GM21723 (cell line): ENCODE results near the gene RPL18.
"Not testable (repeated sequence)": the region's sequence is repeated elsewhere in the genome, so short reads cannot be mapped to it uniquely, and the experiment has no call there.

Experiments
- ATAC-seq: cut with Tn5 transposase; IDR thresholded peaks from one replicate; pipeline ENCODE4 v1.9.1; 2021; ENCODE audit warnings: mild to moderate bottlenecking, moderate library complexity; ENCODE audit not compliant: unreplicated experiment

The RPL18 gene

DNA sequence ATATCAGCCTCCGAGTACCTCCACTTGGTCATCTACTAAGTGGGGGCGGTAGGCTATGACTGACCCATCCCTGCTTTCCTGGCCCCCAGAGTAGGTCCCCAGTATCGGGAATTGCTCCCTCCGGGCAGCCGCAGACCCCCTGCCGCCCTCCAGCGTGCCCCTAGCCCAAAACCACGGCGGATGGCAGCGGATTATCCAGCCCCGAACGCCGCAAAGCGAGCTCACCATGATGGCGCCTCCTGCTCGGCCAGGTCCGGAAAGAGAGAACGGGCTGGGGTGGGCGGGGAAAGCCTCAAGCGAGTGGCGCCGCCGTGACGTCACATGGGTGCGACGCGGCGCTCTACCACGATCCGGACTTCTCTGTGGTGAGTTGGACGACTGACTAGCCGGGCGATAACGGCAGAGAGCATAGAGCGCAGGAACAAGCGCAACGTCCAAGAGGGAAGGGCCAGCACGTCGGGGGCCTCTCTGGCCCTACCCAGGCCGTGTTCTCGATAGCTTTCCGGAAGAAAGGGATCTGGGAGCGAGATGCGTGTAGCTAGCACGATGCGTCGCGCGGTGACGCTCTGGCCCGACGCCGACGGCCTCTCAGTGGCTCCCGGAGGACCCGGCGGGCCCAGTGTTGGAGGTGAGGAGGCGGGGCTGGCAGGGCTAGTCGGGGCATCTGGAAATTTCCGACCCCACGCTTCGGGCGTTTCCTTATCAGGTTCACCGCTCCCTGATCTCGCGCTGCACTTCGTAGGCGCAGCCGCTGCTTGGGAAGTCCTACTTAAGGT is at the start of gene RPL18, which contains the start of gene SPHK2:
Gene RPL18 (minus strand): TSS at position 263 of the 776 bp plus-strand sequence. CDS start 35 bp downstream, at position 228.
Gene SPHK2 (plus strand): TSS at position 591 of the 776 bp plus-strand sequence. CDS start 1,009 bp downstream, outside the sequence.
- ATAC-seq = peak; percentile 79

GRCh38 chr19:48668761-48669160 is 49.8 kb upstream of the RPL18 start:
- ATAC-seq = no peak

- ATAC-seq = no peak
Measured at GRCh38 chr19:48668332-48668731, 49.4 kb upstream of the RPL18 start.

DNA sequence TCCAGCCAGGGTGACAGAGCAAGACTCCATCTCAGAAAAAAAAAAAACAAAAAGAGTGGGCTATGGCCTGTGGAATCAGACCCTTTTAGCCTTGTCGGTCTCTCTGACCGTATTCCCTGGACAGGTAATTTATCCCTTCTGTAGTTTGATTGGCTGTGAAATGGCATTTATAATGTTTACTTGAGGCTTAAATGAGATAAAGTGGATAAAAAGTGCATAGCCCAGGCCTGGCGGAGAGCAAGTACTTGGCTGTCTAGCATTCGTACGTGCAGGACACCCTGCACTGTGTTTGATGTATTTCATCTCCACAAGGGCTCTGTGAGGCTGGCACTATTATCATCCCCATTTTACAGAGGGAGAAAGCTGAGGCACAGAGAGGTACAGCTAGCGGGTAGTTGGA is 46.8 kb upstream of the RPL18 start:
- no peak for ATAC-seq

GRCh38 chr19:48664476-48664875 is 45.5 kb upstream of the RPL18 start:
- no peak for ATAC-seq

DNA sequence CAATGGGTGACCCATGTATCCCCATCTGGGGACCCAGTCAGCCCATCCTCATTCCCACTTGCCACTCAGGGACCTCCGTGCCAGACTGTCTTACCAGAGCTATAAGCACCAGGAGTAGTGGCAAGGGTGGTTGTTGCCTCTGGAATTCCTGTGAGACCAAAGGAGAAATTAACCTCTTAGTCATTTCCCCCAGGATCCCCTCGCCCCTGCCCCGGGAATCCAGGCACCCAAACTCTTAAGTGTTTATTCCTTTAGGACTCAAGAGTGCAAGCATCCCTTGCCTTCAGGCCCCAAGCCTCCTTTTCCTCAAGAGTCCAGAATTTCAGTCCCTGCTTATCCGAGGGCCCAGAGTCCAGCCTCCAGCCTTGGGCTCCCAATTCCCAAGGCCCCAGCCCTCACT is 44.7 kb upstream of the RPL18 start:
- no peak for ATAC-seq

DNA sequence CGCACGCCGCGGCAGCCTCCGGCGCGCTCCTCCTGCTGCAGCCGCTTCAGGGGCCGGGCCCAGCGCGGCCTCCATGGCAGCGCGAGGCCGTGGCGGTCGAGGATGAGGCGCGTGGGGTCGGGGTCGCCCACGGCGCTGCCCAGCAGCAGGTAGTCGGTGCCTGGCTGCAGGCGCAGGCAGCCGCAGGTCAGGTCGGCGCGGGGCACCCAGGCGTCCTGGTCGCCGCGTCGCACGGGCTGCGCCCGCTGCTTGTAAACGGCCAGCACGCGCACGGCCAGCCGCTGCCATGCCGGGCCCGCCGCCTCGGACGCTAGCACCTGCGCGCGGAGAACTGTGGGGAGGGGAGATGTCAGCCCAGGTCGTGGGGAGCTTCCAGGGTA is 42.7 kb upstream of the RPL18 start:
- ATAC-seq = no peak

- ATAC-seq = peak; percentile 81
Measured at GRCh38 chr19:48660852-48661710, 42.1 kb upstream of the RPL18 start.

DNA sequence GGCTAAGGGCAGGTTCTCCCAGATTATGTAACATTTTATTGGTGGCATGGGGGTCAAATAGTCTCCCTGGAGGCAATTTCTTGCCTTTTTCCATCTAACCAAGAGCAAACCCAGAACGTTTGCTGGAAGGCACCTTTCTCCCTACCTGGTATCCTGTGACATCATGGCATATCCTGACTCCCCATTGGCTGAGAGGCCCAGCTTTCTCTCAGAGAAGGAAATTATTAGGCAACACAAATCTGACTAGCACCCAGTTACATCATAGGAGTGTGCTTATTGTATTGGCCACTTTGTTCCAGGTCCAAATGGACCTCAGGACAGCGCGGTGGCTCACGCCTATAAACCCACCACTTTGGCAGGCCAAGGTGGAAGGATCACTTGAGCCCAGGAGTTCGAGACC is 40.8 kb upstream of the RPL18 start:
- no peak for ATAC-seq

- ATAC-seq = no peak
Measured at GRCh38 chr19:48658483-48658882, 39.5 kb upstream of the RPL18 start.

DNA sequence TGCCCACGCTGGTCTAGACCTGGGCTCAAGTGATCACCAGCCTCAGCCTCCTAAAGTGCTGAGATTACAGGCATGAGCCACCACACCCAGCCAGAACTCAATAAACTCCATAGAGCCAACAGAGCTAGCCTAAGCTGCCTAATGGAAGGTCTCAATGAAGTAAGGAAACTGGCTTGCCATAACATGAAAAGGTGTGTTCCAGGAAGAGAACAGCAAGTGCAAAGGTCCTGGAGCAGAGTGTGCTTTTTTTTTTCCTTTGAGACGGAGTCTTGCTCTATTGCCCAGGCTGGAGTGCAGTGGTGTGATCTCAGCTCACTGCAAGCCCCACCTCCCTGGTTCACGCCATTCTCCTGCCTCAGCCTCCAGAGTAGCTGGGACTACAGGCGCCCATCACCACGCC is 38.9 kb upstream of the RPL18 start:
- not testable (repeated sequence) for ATAC-seq

DNA sequence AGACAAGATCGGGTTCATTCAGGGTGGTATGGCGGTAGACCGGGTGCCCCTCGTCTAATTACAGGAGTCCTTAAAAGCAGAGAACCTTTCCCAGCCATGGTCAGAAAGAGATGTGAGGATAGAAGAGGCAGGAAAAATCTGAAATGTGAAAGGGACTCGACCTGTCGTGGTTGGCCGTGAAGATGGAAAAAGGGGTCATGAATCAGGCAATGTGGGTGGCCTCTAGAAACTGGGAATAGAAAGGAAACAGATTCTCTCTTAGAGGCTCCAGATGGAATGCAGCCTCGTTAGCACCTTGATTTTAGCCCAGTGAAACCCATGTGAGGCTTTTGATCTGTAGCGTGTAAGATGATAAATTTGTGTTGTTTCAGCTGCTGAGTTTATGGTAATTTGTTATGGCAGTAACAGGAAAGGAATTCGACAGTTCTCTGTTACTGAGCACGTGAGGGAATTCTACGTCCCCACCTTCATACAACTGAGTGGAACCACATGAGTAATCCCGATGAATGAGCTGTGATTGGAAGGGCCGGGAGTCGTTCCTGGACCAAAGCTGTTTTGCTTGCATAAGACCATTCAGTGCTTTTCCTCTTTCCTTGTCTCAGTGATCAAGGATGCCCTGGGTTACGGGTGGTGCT is 38.0 kb upstream of the RPL18 start:
- ATAC-seq = no peak

GRCh38 chr19:48654299-48655059 is 35.5 kb upstream of the RPL18 start:
- no peak for ATAC-seq

GRCh38 chr19:48651683-48652048 is 32.7 kb upstream of the RPL18 start:
- ATAC-seq = no peak

DNA sequence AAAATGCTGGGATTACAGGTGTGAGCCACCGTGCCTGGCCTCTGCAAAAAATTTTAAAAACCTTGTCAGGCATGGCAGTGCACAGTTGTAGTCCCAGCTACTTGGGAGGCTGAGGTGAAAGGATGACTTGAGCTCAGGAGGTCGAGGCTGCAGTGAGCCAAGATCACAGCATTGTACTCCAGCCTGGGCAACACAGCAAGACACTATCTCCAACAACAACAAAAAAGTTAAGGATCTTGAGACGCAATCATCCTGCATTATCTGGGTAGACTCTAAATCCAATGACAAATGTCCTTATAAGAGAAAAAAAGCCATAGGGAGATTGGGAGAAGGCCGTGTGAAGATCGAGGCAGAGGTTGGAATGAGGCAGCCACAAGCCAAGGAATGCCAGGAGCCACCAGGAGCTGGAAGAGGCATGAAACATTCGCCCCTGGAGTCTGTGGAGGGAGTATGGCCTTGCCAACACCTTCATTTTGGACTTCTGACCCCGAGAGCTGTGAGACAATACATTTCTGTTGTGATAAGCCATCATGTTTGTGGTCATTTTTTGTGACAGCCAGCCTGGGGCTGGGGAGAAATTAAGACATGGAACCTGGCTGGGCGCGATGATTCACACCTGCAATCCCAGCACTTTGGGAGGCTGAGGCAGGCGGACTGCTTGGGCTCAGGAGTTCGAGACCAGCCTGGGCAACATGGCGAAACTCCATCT is 32.1 kb upstream of the RPL18 start:
- ATAC-seq = no peak

- no peak for ATAC-seq
Measured at GRCh38 chr19:48648134-48648533, 29.2 kb upstream of the RPL18 start.

DNA sequence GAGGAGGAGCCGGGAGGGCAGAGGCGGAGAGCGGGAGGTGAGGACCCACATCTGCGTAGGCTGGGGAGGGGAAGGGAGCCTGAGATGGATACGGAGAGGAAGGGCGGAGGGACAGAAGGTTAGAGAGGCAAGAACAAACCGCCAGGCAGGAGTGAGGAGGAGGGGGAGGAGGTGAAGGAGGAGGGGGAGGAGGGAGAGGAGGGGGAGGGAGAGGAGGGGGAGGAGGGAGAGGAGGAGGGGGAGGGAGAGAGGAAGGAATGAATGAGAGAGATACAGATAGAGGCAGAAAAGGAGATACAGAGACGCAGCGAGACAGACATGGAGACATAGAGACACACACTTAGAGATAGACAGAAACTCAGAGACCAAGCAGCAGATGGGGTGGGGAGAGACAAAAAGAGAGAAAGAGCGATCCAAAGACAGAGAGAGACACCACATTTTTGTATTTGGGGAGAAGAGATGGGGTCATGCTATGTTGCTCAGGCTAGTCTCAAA is 27.8 kb upstream of the RPL18 start:
- ATAC-seq = no peak

DNA sequence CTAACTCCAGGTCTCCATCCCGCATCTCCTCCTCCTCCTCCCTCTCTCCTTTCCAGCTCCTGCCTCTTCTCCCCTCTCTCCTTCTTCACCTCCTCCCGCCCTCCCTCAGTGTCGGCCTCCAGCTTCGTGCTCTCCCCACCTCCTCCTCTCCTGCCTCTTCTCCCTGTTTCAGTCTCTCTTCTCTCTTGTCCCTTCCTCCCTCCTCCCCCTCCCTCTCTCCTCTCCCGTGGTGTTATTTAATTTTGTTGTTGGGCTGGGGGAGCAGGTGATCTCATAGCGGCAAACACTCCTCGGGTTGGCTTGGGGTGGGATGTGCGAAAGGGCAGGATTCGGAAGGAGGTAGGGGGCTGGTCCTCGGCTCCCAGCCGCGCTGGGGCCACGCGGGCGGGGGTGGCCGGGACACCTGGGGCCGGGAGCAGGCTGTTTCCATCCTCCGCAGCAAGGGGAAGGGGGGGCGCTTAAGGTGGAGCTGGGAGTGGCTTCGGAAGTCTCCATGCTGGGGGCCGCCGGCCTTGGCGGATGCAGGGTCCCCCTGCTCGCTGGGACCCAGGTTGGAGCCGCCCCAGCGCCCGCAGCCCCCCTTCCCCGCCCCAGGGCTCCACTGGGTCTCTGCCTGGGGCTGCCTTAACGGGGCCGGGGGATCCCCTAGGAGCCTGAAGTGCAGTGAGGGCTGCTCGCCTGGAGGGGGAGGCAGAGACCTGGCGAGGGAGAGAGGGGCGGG is 27.2 kb upstream of the RPL18 start, which contains the start of gene CA11:
Gene CA11 (minus strand): TSS at position 187 of the 721 bp plus-strand sequence. CDS start 555 bp downstream, outside the sequence.
- ATAC-seq = peak; percentile 67

- ATAC-seq = no peak
Measured at GRCh38 chr19:48645620-48646000, 26.6 kb upstream of the RPL18 start.
